Activated T-helper 1 cell treated with Interleukin-2 at 50 U/mL for 16 hours (primary cell): ENCODE measurements around the gene ATP8A2.
"Not testable (repeated sequence)": the region's sequence is repeated elsewhere in the genome, so short reads cannot be mapped to it uniquely, and the experiment has no call there.

Source experiments
- DNase-seq: peaks from one replicate; pipeline ENCODE4 v3.0.0-alpha.2; 2020; ENCODE audit warnings: low read depth

The ATP8A2 gene

GRCh38 chr13:25548991-25549390 is 177.2 kb downstream of the ATP8A2 start:
- DNase-seq = not testable (repeated sequence)

DNA sequence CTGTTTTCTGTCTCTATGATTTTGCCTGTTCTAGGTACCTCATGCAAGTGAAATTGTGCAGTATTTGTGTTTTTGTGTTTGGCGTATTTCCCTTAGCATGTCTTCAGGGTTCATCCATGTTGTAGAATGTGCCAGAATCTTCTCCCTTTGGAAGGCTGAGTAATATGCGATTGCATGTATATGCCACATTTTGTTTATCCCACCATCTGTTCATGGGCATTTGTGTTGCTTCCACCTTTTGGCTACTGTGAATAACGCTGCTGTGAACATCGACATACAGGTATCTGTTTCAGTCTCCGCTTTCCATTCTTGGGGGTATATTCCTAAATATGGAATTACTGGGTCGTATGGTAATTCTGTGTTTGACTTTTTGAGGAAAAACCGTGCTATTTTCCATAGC is 190.0 kb downstream of the ATP8A2 start:
- no peak for DNase-seq

- DNase-seq = no peak
Observed at GRCh38 chr13:25570185-25570584, 198.4 kb downstream of the ATP8A2 start.

GRCh38 chr13:25571237-25571636 is 199.5 kb downstream of the ATP8A2 start:
- no peak for DNase-seq

DNA sequence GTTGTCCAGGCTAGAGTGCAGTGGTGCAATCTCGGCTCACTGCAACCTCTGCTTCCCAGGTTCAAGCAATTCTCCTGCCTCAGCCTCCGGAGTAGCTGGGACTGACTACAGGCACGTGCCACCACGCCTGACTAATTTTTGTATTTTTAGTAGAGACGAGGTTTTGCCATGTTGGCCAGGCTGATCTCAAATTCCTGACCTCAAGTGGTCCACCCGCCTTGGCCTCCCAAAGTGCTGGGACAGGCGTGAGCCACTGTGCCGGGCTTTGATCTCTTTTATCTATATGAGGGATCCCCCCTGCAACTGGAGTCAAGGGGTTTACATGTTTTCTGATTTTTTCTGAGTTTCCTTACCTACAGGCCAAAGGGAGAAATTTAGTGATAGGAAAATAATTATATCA is 200.4 kb downstream of the ATP8A2 start:
- DNase-seq = not testable (repeated sequence)

DNA sequence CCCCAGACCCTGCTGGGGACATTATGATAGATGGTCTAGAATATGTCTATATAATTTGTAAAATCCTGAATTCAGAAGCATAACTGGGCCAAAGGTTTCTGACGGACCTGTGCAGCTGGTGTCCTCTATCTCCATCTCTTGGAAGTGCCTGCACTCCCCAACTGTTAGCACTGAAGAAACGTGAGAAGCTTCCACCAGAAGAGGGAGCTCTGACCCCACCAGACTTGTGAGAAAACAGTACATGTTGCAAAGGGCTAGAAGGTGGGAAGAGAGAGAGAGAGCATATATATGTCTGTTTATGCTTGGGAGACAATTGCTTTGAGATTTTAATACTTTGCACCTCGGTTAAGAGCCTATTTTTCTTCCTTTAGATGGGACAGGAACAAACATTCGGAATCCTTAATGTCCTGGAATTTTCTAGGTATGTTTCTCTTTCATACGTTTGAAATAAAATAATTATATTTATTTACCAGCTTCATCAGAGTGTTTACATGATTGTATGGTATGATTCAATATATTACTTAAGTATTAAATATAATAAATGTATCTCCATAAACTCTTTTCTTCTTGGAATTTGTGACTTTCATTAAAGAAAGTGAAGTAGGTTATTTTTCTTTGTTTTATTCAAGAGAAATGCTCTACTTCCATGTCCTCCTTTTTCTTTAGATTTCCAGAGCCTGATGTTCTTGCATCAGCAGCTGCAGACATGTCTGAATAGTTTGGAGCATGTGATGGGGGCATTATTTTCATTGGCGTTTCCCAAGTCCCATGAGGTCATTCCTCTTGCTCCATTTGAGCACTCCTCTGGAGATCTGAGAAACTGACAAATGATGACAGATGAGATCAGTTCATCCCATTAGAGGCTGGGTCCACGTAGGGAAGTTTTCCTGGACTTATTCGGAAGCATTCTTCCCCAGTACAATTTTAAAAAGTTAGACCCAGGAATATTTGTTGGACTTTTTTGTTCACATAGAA is 202.9 kb downstream of the ATP8A2 start:
- peak; percentile 47 for DNase-seq

DNA sequence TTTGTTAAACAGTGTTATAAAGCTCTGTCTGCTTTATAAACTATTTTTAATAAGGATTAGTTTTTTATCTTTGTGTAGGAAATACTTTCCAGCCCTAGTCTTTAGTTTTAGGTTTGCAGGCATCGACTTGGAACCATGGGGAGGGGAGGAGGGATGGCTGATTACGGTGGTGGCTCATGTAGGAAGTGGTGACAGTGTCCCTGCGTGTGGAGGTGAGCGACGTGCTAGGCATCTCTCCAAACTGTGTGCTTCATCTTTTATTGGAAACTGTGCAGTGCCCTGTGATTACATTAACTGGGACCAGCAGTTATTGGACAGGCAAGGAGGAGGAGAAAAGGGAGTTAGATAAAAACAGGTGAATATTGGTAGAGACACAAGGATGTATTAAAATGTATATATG is 203.8 kb downstream of the ATP8A2 start:
- DNase-seq = no peak

DNA sequence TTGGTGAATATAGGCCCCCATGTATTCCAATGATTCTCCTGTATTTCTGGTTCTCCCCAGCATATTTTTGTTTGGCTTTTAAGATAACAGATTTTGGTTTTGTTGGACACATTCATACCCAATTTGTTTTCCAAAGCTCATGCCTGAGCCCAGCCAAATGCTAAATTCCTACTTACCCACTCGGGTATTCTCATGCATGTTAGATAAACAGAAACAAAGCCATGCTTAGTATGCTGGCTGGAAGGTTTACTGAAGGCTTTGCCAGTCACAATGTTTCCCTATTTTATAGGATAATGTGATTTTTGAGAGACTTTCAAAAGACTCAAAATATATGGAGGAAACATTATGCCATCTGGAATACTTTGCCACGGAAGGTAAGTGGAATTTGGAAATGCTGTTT is 206.8 kb downstream of the ATP8A2 start:
- no peak for DNase-seq

- DNase-seq = no peak
Observed at GRCh38 chr13:25579221-25579620, 207.4 kb downstream of the ATP8A2 start.

DNA sequence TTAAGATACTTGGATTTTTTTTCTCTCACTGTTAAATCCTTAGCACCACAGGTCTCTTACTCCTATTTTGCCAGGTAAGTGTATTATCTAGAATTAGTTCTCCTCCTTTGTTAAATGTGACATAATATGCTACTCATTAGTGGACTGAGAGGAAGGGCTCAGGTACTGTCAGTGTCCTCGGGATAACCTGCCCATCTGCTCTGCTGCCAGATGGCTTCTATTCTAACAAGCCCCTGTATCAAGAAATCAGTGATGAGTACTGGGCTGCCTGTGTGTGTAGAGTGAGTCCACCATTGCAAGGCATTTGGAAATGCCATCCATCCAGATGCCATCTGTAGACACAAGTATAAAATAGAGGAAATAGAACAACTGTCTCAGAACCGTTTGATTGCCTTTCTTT is 209.6 kb downstream of the ATP8A2 start:
- no peak for DNase-seq

- DNase-seq = no peak
Observed at GRCh38 chr13:25584087-25584486, 212.3 kb downstream of the ATP8A2 start.

DNA sequence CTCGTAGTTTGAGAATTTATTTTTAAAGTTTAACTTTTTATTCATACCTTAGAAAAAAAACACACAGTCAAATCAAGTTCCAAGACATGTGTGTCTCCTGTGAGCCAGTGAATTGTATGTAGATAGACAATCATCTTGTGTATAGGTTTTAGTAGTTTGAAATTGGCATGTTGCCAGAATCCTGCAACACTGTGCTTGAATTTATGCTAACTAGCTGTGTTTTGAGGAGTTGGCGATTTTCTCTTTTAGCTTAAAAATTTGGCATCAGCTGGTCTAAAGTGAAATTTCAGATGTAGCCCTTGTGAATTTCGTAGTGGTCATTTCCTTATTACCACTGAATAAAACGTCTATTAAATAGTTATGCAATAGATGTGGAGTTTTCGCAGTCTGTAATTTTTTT is 213.2 kb downstream of the ATP8A2 start:
- DNase-seq = no peak

GRCh38 chr13:25587326-25587980 is 215.7 kb downstream of the ATP8A2 start:
- DNase-seq = no peak

DNA sequence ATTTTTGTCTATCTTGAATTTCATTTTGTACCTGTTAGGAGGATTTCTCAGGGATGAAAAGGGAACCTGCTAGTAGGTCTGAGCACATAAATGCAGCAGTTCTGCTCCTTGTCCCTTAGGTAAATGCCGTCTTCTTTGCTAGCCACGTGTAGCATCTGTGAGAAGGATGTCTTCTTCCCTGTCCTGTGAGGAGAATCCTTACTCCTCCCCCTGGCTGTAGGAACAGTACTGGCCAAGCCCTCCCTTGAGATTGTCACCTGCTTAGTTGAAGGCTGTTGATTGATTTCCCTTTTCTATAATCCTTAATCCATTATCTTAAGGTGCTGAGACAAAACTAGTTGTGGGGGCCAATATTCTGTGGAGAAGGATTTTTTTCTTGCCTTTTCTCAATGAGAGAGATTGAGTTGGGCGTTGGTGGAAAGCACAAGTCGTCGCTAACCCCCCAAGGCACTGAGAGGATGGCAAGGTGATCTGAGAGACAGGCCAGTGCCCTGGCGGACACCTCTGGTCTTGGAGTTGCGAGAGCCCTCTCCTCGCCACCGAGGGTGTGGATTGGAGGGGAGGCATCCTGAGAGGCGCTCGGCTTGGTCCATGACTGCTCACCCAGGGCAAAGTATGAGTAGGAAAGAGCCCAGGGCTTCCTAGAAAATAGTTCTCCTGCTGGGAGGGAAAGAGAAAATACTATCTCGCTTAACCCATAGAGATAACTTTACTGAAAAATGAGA is 216.7 kb downstream of the ATP8A2 start:
- no peak for DNase-seq

GRCh38 chr13:25598421-25598820 is 226.6 kb downstream of the ATP8A2 start:
- no peak for DNase-seq

DNA sequence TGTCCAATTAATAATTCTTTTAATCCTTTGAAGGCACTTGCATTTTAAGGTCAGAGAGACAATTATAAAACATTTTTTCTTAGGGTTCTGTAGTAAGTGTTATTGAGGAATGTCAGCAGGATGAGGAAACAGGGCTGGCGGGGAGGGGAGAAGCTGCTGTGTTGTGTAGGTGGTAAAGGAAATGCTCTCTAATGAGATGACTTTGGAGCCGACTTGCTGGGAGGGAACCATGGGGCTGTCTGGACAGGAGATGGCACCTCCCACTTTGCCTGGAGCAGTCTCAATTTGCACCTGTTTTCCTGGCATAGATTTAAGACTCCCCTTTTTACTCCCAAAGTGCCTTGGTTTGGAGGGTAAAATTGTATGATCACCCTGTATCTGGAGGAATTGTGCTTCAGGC is 230.4 kb downstream of the ATP8A2 start:
- DNase-seq = no peak

- DNase-seq = no peak
Observed at GRCh38 chr13:25604106-25604505, 232.3 kb downstream of the ATP8A2 start.

DNA sequence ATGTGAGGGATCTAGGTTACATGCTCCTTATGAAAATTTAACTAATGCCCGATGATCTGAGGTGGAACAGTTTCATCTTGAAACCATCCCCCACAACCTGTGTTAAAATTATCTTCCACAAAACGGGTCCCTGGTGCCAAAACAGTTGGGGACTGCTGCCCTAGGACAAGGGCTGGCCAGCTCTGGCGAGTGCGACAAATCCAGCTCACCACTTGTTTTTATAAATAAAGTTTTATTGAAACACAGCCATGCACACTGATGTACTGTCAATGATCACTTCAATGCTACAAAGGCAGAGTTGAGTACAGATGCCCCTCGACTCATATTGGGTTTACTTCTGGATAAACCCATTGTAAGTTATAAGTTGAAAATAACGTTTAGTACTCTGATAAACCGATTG is 235.3 kb downstream of the ATP8A2 start:
- no peak for DNase-seq

- no peak for DNase-seq
Observed at GRCh38 chr13:25608181-25608580, 236.4 kb downstream of the ATP8A2 start.

- no peak for DNase-seq
Observed at GRCh38 chr13:25616674-25617073, 244.9 kb downstream of the ATP8A2 start.

GRCh38 chr13:25619897-25620296 is 248.1 kb downstream of the ATP8A2 start:
- DNase-seq = no peak

- no peak for DNase-seq
Observed at GRCh38 chr13:25625414-25625813, 253.6 kb downstream of the ATP8A2 start.
